Small intestine (tissue), 7 donors: ENCODE measurements around the gene SNTA1. TPM values are rescaled to one million over a fixed set of nuclear protein-coding genes. Genes with fewer than 3 reads are reported as not detected.
"Not testable (repeated sequence)": the region's sequence is repeated elsewhere in the genome, so short reads cannot be mapped to it uniquely, and the experiment has no call there.

Source experiments
- DNase-seq, 2 donors: peaks; one replicate each; pipeline versions ENCODE4 v3.0.0 to v3.0.0-alpha.2; 2013
- FAIRE-seq: peaks from 2 replicates; lab custom pipeline; 2012; peaks lifted over from hg19 to GRCh38; lab: Jason Lieb, UNC
- H3K27ac ChIP-seq, 3 donors: one replicate each; pipeline ENCODE4 v1.5.1; 2013; ENCODE audit warnings: low read length in 2 of 3, mild to moderate bottlenecking in 2 of 3, control low read depth in 1 of 3, inconsistent platforms in 1 of 3, low read depth in 1 of 3, moderate library complexity in 1 of 3
- H3K27me3 ChIP-seq, 3 donors: one replicate each; pipeline ENCODE4 v1.6.1; 2013; ENCODE audit warnings: low read length in 3 of 3, inconsistent platforms in 1 of 3; ENCODE audit not compliant: control insufficient read depth in 3 of 3, insufficient read depth in 3 of 3
- H3K36me3 ChIP-seq, 3 donors: one replicate each; pipeline ENCODE4 v1.6.1; 2013; ENCODE audit warnings: low read length in 3 of 3, inconsistent platforms in 1 of 3, low read depth in 1 of 3, mild to moderate bottlenecking in 1 of 3, moderate library complexity in 1 of 3; ENCODE audit not compliant: control insufficient read depth in 3 of 3, insufficient read depth in 2 of 3
- H3K4me1 ChIP-seq, 3 donors: one replicate each; pipeline ENCODE4 v1.6.1; 2013; ENCODE audit warnings: low read length in 2 of 3, inconsistent platforms in 1 of 3, low read depth in 1 of 3, mild to moderate bottlenecking in 1 of 3, moderate library complexity in 1 of 3; ENCODE audit not compliant: control insufficient read depth in 3 of 3, insufficient read depth in 2 of 3
- H3K4me3 ChIP-seq, 3 donors: one replicate each; pipeline ENCODE4 v1.5.1; 2013; ENCODE audit warnings: low read length in 3 of 3, control low read depth in 1 of 3, inconsistent platforms in 1 of 3, low read depth in 1 of 3, mild to moderate bottlenecking in 1 of 3, moderate library complexity in 1 of 3
- H3K9me3 ChIP-seq, 2 donors: one replicate each; pipeline ENCODE4 v1.6.1; 2013; ENCODE audit warnings: low read depth in 1 of 2, low read length in 1 of 2; ENCODE audit not compliant: control insufficient read depth in 2 of 2, insufficient read depth in 1 of 2
- WGBS, 3 donors: extraction: QIAGEN DNeasy Blood & Tissue Kit; methylation state at CpG; one replicate each; pipeline ENCODE4 v1.1.7; 2013; 5-methylcytosine and 5-hydroxymethylcytosine counted together
- polyA plus RNA-seq, 4 donors: library from polyadenylated mRNA; stranded (reverse) in 3 of 4; unstranded in 1 of 4; fragments of 200-250 nt in 3 of 4; fragments of 120-200 nt in 1 of 4; gene quantifications; one replicate each; pipeline versions ENCODE4 v1.2.1 to v1.2.3, GENCODE V29; 2013
- donor health status: healthy with polysubstance abuse.
- donor health status: control.
- donor health status: control.
- donor health status: Bipolar disorder and iron deficiency.
- donor health status: healthy.

Gene SNTA1
- polyA plus RNA-seq, 4 donors: 8.3 to 15.4 (median 11.5) TPM

DNA sequence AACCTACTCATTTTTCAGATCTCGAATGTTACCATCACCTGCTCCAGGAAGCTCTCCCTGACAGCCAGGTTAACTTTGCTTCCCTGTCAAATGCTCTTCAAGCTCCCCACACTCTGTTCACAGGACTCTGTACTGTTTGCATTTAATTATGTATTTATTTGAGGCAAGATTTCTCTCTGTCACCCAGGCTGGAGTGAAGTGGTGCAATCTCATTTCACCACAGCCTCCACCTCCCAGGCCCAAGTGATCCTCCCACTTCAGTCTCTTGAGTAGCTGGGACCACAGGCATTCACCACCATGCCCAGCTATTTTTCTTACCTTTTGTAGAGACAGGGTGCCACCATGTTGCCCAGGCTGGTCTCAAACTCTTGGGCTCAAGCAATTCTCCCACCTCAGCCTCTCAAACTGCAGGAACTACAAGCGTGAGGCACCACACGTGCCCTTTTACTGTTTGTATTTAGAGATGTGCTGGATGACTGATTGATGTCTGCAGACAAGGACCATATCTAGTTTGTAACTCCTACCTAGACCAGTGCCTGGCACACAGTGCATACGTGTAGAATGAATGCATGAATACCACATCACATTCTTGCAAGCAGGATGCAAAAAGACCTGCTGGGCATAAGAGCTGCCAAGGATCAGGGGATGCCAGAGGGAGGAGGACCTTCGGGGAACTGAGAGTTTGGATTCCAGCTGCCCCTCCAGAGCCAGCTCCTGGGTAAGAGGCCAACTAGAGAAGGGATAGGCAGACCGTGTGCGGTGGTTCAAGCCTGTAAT is 30.7 kb upstream of the SNTA1 start:
- peak; percentile 41 to 55 for DNase-seq
- Histone ChIP-seq H3K27me3 (no peaks in the 10 kb centered on the region), H3K9me3 (no peaks in the 10 kb centered on the region), H3K27ac (peak overlapping the region in 1 of 3 donors; percentile 6), H3K36me3 (no peaks in the 10 kb centered on the region), H3K4me1 (peaks cover 0 to 33% (median 0%) of the 10 kb centered on the region in 3 donors), H3K4me3 (no peak overlapping the region)
- FAIRE-seq: no peak
- WGBS, 3 donors: 71 to 80% (median 71%) methylated on average over 7 of the region's 7 CpGs

- Histone ChIP-seq H3K9me3 (no peaks in the 10 kb centered on the region), H3K4me3 (no peak overlapping the region), H3K27ac (no peak overlapping the region), H3K27me3 (no peaks in the 10 kb centered on the region), H3K4me1 (peaks cover 0 to 31% (median 0%) of the 10 kb centered on the region in 3 donors), H3K36me3 (no peaks in the 10 kb centered on the region)
- WGBS, 3 donors: 56 to 74% (median 62%) methylated on average over 7 of the region's 7 CpGs
- no peak for FAIRE-seq
- peak in 1 of 2 donors; percentile 41 for DNase-seq
Measured at GRCh38 chr20:33472868-33473435, 29.4 kb upstream of the SNTA1 start.

DNA sequence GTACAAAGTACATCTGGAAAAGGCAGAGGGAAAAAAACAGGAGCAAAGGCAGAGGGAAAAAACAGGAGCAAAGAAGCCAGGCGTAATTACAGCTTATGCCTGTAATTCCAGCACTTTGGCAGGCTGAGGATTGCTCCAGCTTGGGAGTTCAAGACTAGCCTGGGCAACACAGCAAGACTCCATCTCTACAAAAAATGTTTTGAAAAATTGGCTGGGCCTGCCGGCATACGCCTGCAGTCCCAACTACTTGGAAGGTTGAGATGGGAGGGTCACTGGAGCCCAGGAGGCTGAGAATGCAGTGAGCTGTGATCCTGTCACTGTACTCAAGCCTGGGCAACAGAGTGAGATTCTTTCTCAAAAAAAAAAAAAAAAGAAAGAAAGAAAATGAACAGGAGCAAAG is 27.3 kb upstream of the SNTA1 start:
- no peaks in the 10 kb centered on the region for H3K9me3 ChIP-seq
- WGBS, 3 donors: 84 to 91% (median 88%) methylated on average over 3 of the region's 3 CpGs
- FAIRE-seq: no peak

GRCh38 chr20:33470457-33470856 is 26.9 kb upstream of the SNTA1 start:
- FAIRE-seq: no peak
- peak in 1 of 2 donors; percentile 73 for DNase-seq
- whole genome bisulfite sequencing, 3 donors: 30 to 59% (median 38%) methylated on average over 4 of the region's 4 CpGs

More for the DNA sequence above, 27.3 kb upstream of the SNTA1 start:
- Histone ChIP-seq H3K36me3 (no peaks in the 10 kb centered on the region), H3K27me3 (no peaks in the 10 kb centered on the region), H3K4me3 (no peak overlapping the region), H3K4me1 (peaks cover 0 to 13% (median 0%) of the 10 kb centered on the region in 3 donors), H3K27ac (no peak overlapping the region)
- no peak for DNase-seq

GRCh38 chr20:33466303-33466646 is 22.7 kb upstream of the SNTA1 start:
- Histone ChIP-seq H3K4me3 (no peak overlapping the region), H3K27ac (no peak overlapping the region), H3K4me1 (peaks cover 0 to 6% (median 0%) of the 10 kb centered on the region in 3 donors), H3K9me3 (no peaks in the 10 kb centered on the region), H3K27me3 (no peaks in the 10 kb centered on the region), H3K36me3 (no peaks in the 10 kb centered on the region)
- WGBS, 3 donors: 75 to 84% (median 78%) methylated on average over 3 of the region's 3 CpGs
- no peak for DNase-seq
- FAIRE-seq: no peak

More at GRCh38 chr20:33470457-33470856, 26.9 kb upstream of the SNTA1 start:
- Histone ChIP-seq H3K27ac (no peak overlapping the region), H3K9me3 (no peaks in the 10 kb centered on the region), H3K4me3 (no peak overlapping the region), H3K4me1 (peaks cover 0 to 13% (median 0%) of the 10 kb centered on the region in 3 donors), H3K27me3 (no peaks in the 10 kb centered on the region), H3K36me3 (no peaks in the 10 kb centered on the region)

DNA sequence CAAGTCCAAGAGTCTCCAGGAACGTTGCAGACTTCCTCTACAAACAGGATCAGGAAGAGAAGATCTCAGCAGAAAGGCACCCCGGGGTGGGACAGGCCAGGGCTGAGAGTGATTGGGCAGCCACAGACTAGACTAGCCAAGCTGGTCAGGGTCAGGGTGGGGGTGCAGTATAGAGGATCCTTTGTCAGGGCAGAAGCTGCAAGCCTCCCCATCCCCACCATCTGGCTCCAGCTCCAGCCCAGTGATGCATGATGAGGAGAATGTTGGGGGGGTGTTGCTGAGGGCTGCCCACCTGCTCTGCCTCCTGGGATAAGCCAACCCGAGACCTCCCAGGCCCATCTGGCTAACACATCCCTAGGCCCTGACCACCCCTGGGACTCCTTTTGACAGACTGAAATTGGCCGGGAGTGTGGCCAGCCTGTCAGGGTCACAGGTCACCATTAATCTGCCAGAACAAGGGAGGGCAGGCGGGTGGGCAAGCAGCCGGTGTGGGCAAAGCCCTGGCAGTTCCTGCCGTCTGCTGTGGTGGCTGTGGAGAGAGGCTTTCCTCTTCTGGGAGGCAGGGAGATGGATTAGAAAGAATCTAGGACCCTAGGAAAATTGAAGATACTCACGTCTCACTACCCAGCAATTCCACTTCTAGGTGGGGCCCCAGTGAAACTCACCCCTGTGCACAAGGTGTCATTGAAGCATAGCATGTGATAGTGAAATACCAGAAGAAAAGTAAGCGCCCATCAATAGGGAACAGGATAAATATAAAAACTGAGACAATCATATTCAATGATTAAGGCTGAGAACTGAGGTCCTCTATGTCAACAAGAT is 22.1 kb upstream of the SNTA1 start:
- Histone ChIP-seq H3K27ac (peak overlapping the region in 1 of 3 donors; percentile 42), H3K36me3 (no peaks in the 10 kb centered on the region), H3K9me3 (no peaks in the 10 kb centered on the region), H3K4me3 (no peak overlapping the region), H3K27me3 (no peaks in the 10 kb centered on the region), H3K4me1 (peaks cover 0 to 6% (median 0%) of the 10 kb centered on the region in 3 donors)
- FAIRE-seq (no peak), DNase-seq (peak; percentile 35 to 59)
- WGBS, 3 donors: 66 to 69% (median 69%) methylated on average over 9 of the region's 9 CpGs

DNA sequence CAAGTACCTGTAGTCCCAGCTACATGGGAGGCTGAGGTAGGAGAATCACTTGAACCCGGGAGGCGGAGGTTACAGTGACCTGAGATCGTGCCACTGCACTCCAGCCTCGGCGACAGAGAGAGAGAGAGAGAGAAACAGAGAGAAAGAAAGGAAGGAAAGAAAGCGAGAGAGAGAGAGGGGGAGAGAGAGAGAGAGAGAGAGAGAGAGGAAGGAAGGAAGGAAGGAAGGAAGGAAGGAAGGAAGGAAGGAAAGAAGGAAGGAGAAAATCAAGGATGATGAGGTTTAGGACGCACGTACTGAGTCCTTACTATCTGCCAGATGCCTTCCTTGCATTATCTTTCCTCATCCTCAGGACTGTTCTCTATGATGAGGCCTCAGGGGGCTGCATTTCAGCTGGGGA is 21.2 kb upstream of the SNTA1 start:
- not testable (repeated sequence) for DNase-seq, H3K9me3 ChIP-seq, H3K36me3 ChIP-seq, H3K4me1 ChIP-seq, FAIRE-seq, H3K27me3 ChIP-seq, H3K4me3 ChIP-seq
- WGBS, 3 donors: 92 to 97% (median 93%) methylated on average over 8 of the region's 8 CpGs
- H3K27ac ChIP-seq: peak overlapping the region in 1 of 3 donors; percentile 42
